ENCODE data around the gene B3GAT2. TPM values are rescaled to one million over a fixed set of nuclear protein-coding genes. Genes with fewer than 3 reads are reported as not detected.

B3GAT2 gene
- total and polyA plus RNA-seq, 2 donors (not counting 1 experiment from before 2014, with no cell fraction given): not detected

DNA sequence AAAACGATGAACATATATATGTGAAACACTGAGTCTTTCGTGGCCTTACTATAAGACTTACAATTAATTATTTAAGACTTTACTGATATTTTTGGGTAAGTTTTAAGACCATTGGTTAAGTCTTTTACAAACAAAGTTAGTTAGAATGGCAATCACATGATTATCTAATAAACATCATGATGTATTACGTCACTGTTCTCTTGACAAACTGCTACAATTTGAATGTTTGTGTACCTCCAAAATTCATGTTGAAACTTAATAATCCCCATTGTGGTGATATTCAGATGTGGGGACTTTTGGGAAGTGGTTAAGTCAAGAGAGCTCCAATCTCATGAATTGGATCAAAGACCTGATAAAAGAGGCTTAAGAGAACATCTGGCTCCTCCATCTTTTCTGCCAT, 25.9 kb upstream of the B3GAT2 start:
- POLR2A ChIA-PET: no interaction called here
- Histone ChIP-seq H3K27ac (ENCODE audit: low read length in 2 of 2) (no peak overlapping the region), H3K4me2 (replicated peaks; ENCODE audit: low read depth, low read length, poor library complexity, severe bottlenecking) (no peak overlapping the region), H3K27me3 (replicated peaks in 1 of 4; ENCODE audit: control extremely low read depth in 1 of 4, control insufficient read depth in 3 of 4, insufficient read depth in 4 of 4, low read length in 3 of 4) (no peaks in the 10 kb centered on the region), H3K4me3 (ENCODE audit: control extremely low read depth in 1 of 5, extremely low read depth in 1 of 5, insufficient read depth in 1 of 5, low read depth in 2 of 5, low read length in 4 of 5) (no peak overlapping the region), H2AFZ (ENCODE audit: insufficient read depth, low read depth, low read length, poor library complexity, severe bottlenecking) (no peak overlapping the region), H3K36me3 (replicated peaks in 1 of 2; ENCODE audit: control extremely low read depth in 1 of 2, control insufficient read depth in 1 of 2, extremely low read depth in 1 of 2, insufficient read depth in 2 of 2, low read length in 1 of 2) (no peaks in the 10 kb centered on the region), H3K9me3 (ENCODE audit: control extremely low read depth in 1 of 3, control insufficient read depth in 2 of 3, insufficient read depth in 1 of 3, low read length in 2 of 3) (peaks cover 0 to 3% (median 3%) of the 10 kb centered on the region in 3 donors), H4K20me1 (ENCODE audit: control insufficient read depth, insufficient read depth, low read length, poor library complexity, severe bottlenecking) (no peaks in the 10 kb centered on the region), H3K79me2 (ENCODE audit: control insufficient read depth, insufficient read depth, low read length) (no peaks in the 10 kb centered on the region), H3K4me1 (ENCODE audit: control insufficient read depth in 2 of 2, insufficient read depth in 2 of 2, low read length in 2 of 2) (no peaks in the 10 kb centered on the region), H3K9ac (ENCODE audit: low read length) (no peak overlapping the region)
- Mint-ChIP-seq H3K9me3 (ENCODE audit: insufficient read depth) (peaks cover 3% of the 10 kb centered on the region), H3K4me1 (peaks cover 8% of the 10 kb centered on the region), H3K27ac (no peak overlapping the region), H3K27me3 (peaks cover 6% of the 10 kb centered on the region), H3K4me3 (no peak overlapping the region)
- TF ChIP-seq, protein P1, sequence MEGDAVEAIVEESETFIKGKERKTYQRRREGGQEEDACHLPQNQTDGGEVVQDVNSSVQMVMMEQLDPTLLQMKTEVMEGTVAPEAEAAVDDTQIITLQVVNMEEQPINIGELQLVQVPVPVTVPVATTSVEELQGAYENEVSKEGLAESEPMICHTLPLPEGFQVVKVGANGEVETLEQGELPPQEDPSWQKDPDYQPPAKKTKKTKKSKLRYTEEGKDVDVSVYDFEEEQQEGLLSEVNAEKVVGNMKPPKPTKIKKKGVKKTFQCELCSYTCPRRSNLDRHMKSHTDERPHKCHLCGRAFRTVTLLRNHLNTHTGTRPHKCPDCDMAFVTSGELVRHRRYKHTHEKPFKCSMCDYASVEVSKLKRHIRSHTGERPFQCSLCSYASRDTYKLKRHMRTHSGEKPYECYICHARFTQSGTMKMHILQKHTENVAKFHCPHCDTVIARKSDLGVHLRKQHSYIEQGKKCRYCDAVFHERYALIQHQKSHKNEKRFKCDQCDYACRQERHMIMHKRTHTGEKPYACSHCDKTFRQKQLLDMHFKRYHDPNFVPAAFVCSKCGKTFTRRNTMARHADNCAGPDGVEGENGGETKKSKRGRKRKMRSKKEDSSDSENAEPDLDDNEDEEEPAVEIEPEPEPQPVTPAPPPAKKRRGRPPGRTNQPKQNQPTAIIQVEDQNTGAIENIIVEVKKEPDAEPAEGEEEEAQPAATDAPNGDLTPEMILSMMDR (IDR thresholded peaks at IDR 0.05): no peak
- intact Hi-C loops (cut with micrococcal nuclease): no loop called here
- CTCF ChIA-PET: no interaction called here
- no CpG with 5 or more reads among the region's 3 CpGs for WGBS (ENCODE audit: insufficient coverage)
- DNase-seq (no peak), ATAC-seq (ENCODE audit: low read depth) (no peak)

DNA sequence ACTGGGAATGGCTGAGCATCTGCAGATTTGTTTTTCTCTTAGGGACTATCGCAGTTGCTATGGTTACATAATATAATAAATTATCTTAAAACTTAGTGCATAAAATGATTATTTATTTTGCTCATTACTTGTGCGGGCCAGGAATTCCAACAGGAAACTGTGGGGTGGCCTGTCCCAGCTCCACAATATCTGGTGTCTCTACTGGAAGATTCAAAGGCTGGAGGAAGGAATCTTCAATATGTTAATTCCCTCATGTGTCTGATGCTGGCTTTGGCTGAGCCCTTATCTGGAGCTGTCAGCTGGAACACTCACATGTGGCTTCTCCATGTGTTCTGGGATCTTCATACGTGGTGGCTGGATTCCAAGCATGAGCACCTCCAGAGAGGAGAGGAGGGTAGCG, 23.9 kb upstream of the B3GAT2 start:
- POLR2A ChIA-PET: no interaction called here
- H3K4me1 ChIP-seq (ENCODE audit: control insufficient read depth in 2 of 2, insufficient read depth in 2 of 2, low read length in 2 of 2): no peaks in the 10 kb centered on the region
- CTCF ChIA-PET: no interaction called here
- ATAC-seq (ENCODE audit: low read depth) (no peak), DNase-seq (no peak)
- no peaks in the 10 kb centered on the region for H3K27me3 ChIP-seq (replicated peaks in 1 of 4; ENCODE audit: control extremely low read depth in 1 of 4, control insufficient read depth in 3 of 4, insufficient read depth in 4 of 4, low read length in 3 of 4)
- Mint-ChIP-seq H3K27ac (no peak overlapping the region), H3K9me3 (ENCODE audit: insufficient read depth) (peaks cover 3% of the 10 kb centered on the region), H3K4me1 (peaks cover 8% of the 10 kb centered on the region), H3K4me3 (no peak overlapping the region), H3K27me3 (peaks cover 11% of the 10 kb centered on the region)
- TF ChIP-seq, protein P1 (IDR thresholded peaks at IDR 0.05): no peak
- TF ChIP-seq EZH2 (IDR thresholded peaks at IDR 0.05; ENCODE audit: borderline replicate concordance, insufficient read depth, low read depth, low read length, poor library complexity, severe bottlenecking): no peak
- H3K9ac ChIP-seq (ENCODE audit: low read length): no peak overlapping the region
- H4K20me1 ChIP-seq (ENCODE audit: control insufficient read depth, insufficient read depth, low read length, poor library complexity, severe bottlenecking): no peaks in the 10 kb centered on the region
- no peak overlapping the region for H2AFZ ChIP-seq (ENCODE audit: insufficient read depth, low read depth, low read length, poor library complexity, severe bottlenecking)
- no peak overlapping the region for H3K4me2 ChIP-seq (replicated peaks; ENCODE audit: low read depth, low read length, poor library complexity, severe bottlenecking)
- peaks cover 0 to 3% (median 3%) of the 10 kb centered on the region in 3 donors for H3K9me3 ChIP-seq (ENCODE audit: control extremely low read depth in 1 of 3, control insufficient read depth in 2 of 3, insufficient read depth in 1 of 3, low read length in 2 of 3)
- H3K36me3 ChIP-seq (replicated peaks in 1 of 2; ENCODE audit: control extremely low read depth in 1 of 2, control insufficient read depth in 1 of 2, extremely low read depth in 1 of 2, insufficient read depth in 2 of 2, low read length in 1 of 2): no peaks in the 10 kb centered on the region
- 100% methylated on average over 1 of the region's 4 CpGs for WGBS (ENCODE audit: insufficient coverage)
- no peaks in the 10 kb centered on the region for H3K79me2 ChIP-seq (ENCODE audit: control insufficient read depth, insufficient read depth, low read length)
- no peak overlapping the region for H3K27ac ChIP-seq (ENCODE audit: low read length in 2 of 2)
- no peak overlapping the region for H3K4me3 ChIP-seq (ENCODE audit: control extremely low read depth in 1 of 5, extremely low read depth in 1 of 5, insufficient read depth in 1 of 5, low read depth in 2 of 5, low read length in 4 of 5)
- intact Hi-C loops (cut with micrococcal nuclease): no loop called here

Data from B cell (primary cell).